Caco-2 (cell line): Measurements from ENCODE around the gene PRKAR2A. TPM values are rescaled to one million over a fixed set of nuclear protein-coding genes. Genes with fewer than 3 reads are reported as not detected.
"Not testable (repeated sequence)": the region's sequence is repeated elsewhere in the genome, so short reads cannot be mapped to it uniquely, and the experiment has no call there.

Experiments used
- BruUV-seq: library from RNA; stranded (reverse); fragments of 400-500 nt; replicated peaks from 2 replicates; lab custom pipeline; 2021; lab: Mats Ljungman, UMichigan
- CTCF ChIA-PET: fragments of 300-600 bp; sonication (Branson Sonifier 250); formaldehyde crosslinking; loops from one replicate; lab custom pipeline; 2022; ENCODE audit warnings: antibody characterized with exemption; lab: Charles Lee
- POLR2A ChIA-PET: fragments of 300-600 bp; sonication (Branson Sonifier 250); formaldehyde crosslinking; loops from one replicate; lab custom pipeline; 2022; ENCODE audit warnings: antibody characterized with exemption; lab: Charles Lee
- DNase-seq, 2 experiments: peaks; one replicate each; pipeline versions ENCODE4 v3.0.0 to v3.0.0-alpha.2; 2020 to 2022
- H3K27me3 ChIP-seq: replicated peaks from 2 replicates; pipeline ENCODE4 v1.6.0; 2011; ENCODE audit warnings: low read length; ENCODE audit not compliant: control insufficient read depth, insufficient read depth
- H3K36me3 ChIP-seq: 2 replicates; pipeline ENCODE4 v1.5.1; 2011; ENCODE audit warnings: low read length; ENCODE audit not compliant: control insufficient read depth, insufficient read depth
- H3K4me1 ChIP-seq: fragments of 250-450 bp; sonication (Bioruptor Pico); 2 replicates; pipeline ENCODE4 v1.5.1; 2020; ENCODE audit warnings: mild to moderate bottlenecking
- H3K4me3 ChIP-seq: 2 replicates; pipeline ENCODE4 v1.5.1; 2011; ENCODE audit warnings: low read depth, mild to moderate bottlenecking, control low read depth, low read length
- H3K9me3 ChIP-seq: fragments of 250-450 bp; sonication (Bioruptor Pico); 2 replicates; pipeline ENCODE4 v1.5.1; 2020; ENCODE audit warnings: mild to moderate bottlenecking, moderate library complexity
- H3K27ac Mint-ChIP-seq: one replicate; pipeline ENCODE4 v1.8.0; 2022; ENCODE audit warnings: mixed read lengths; ENCODE audit not compliant: unreplicated experiment
- H3K27me3 Mint-ChIP-seq: one replicate; pipeline ENCODE4 v1.8.0; 2022; ENCODE audit warnings: mixed read lengths; ENCODE audit not compliant: insufficient read depth, unreplicated experiment
- H3K36me3 Mint-ChIP-seq: one replicate; pipeline ENCODE4 v1.8.0; 2022; ENCODE audit warnings: mild to moderate bottlenecking, mixed read lengths; ENCODE audit not compliant: insufficient read depth, unreplicated experiment
- H3K4me1 Mint-ChIP-seq: one replicate; pipeline ENCODE4 v1.8.0; 2022; ENCODE audit warnings: low read depth, mixed read lengths; ENCODE audit not compliant: unreplicated experiment
- H3K4me3 Mint-ChIP-seq: one replicate; pipeline ENCODE4 v1.8.0; 2022; ENCODE audit warnings: mild to moderate bottlenecking, moderate library complexity, mixed read lengths; ENCODE audit not compliant: unreplicated experiment
- H3K9me3 Mint-ChIP-seq: one replicate; pipeline ENCODE4 v1.8.0; 2022; ENCODE audit warnings: mixed read lengths; ENCODE audit not compliant: unreplicated experiment
- CTCF ChIP-seq, 2 experiments: fragments of 200-600 bp in 1 of 2; IDR thresholded peaks; 1 replicate in 1 of 2; 2 replicates in 1 of 2; pipeline versions ENCODE4 v1.5.1 to v1.8.0; 2011 to 2022; ENCODE audit warnings: antibody characterized with exemption in 1 of 2, control low read depth in 1 of 2, inconsistent platforms in 1 of 2, low read depth in 1 of 2, low read length in 1 of 2, mild to moderate bottlenecking in 1 of 2, moderate library complexity in 1 of 2; ENCODE audit not compliant: insufficient read depth in 1 of 2, severe bottlenecking in 1 of 2, unreplicated experiment in 1 of 2
- intact Hi-C: fragments of 100-400 bp; cut with micrococcal nuclease; formaldehyde crosslinking; loops from one replicate; pipeline ENCODE4 v1.10.0; 2022; ENCODE audit not compliant: unreplicated experiment
- total RNA-seq: library from RNA; stranded (reverse); gene quantifications from 2 replicates; pipeline ENCODE4 v1.2.3, GENCODE V29; 2022

PRKAR2A gene
- total RNA-seq, 1 experiment from 2014 or later = 56.3 TPM

GRCh38 chr3:48811524-48811923, 36.1 kb downstream of the PRKAR2A start:
- DNase-seq = no peak
- Mint-ChIP-seq H3K4me3 (no peak overlapping the region), H3K27ac (no peak overlapping the region), H3K9me3 (no peaks in the 10 kb centered on the region), H3K27me3 (no peaks in the 10 kb centered on the region), H3K36me3 (no peaks in the 10 kb centered on the region), H3K4me1 (no peaks in the 10 kb centered on the region)
- Histone ChIP-seq H3K4me1 (no peaks in the 10 kb centered on the region), H3K4me3 (no peak overlapping the region), H3K36me3 (no peaks in the 10 kb centered on the region), H3K9me3 (no peaks in the 10 kb centered on the region), H3K27me3 (no peaks in the 10 kb centered on the region)
- intact Hi-C loops = no loop called here
- POLR2A ChIA-PET = no interaction called here
- no TSS peak for BruUV-seq
- CTCF ChIA-PET = no interaction called here
- no peak for TF ChIP-seq CTCF (IDR thresholded peaks at IDR 0.05; ENCODE audit: insufficient read depth in 1 of 2, low read depth in 1 of 2, low read length in 1 of 2, severe bottlenecking in 1 of 2, unreplicated experiment in 1 of 2)

- intact Hi-C loops = no loop called here
- Mint-ChIP-seq H3K4me3 (no peak overlapping the region), H3K36me3 (no peaks in the 10 kb centered on the region), H3K4me1 (peaks cover 7% of the 10 kb centered on the region), H3K27ac (no peak overlapping the region), H3K27me3 (no peaks in the 10 kb centered on the region), H3K9me3 (no peaks in the 10 kb centered on the region)
- no peak for DNase-seq
- no peak for TF ChIP-seq CTCF (IDR thresholded peaks at IDR 0.05; ENCODE audit: insufficient read depth in 1 of 2, low read depth in 1 of 2, low read length in 1 of 2, severe bottlenecking in 1 of 2, unreplicated experiment in 1 of 2)
- H3K4me3 ChIP-seq = no peak overlapping the region
- no peaks in the 10 kb centered on the region; the same call in 1 of the 2 replicates for H3K4me1 ChIP-seq
- no peaks in the 10 kb centered on the region for H3K9me3 ChIP-seq
- ChIA-PET POLR2A (no interaction called here), CTCF (no interaction called here)
- no peaks in the 10 kb centered on the region for H3K36me3 ChIP-seq
- BruUV-seq = no TSS peak
- no peaks in the 10 kb centered on the region for H3K27me3 ChIP-seq
Observed at GRCh38 chr3:48804930-48805329, 42.7 kb downstream of the PRKAR2A start.

- DNase-seq, H3K36me3 Mint-ChIP-seq, H3K9me3 Mint-ChIP-seq, H3K27me3 Mint-ChIP-seq, BruUV-seq, H3K4me3 Mint-ChIP-seq, H3K27me3 ChIP-seq, H3K9me3 ChIP-seq, intact Hi-C loops, H3K4me1 Mint-ChIP-seq, H3K4me1 ChIP-seq, CTCF ChIA-PET, POLR2A ChIA-PET, H3K4me3 ChIP-seq, H3K36me3 ChIP-seq, H3K27ac Mint-ChIP-seq: not testable (repeated sequence)
Observed at GRCh38 chr3:48800831-48801230, 46.8 kb downstream of the PRKAR2A start.

GRCh38 chr3:48798998-48799397, 48.7 kb downstream of the PRKAR2A start:
- H3K27me3 ChIP-seq = no peaks in the 10 kb centered on the region

More at GRCh38 chr3:48798998-48799397, 48.7 kb downstream of the PRKAR2A start:
- no peaks in the 10 kb centered on the region; the same call in 1 of the 2 replicates for H3K4me1 ChIP-seq
- Mint-ChIP-seq H3K27ac (no peak overlapping the region), H3K36me3 (no peaks in the 10 kb centered on the region), H3K9me3 (no peaks in the 10 kb centered on the region), H3K4me3 (no peak overlapping the region), H3K27me3 (no peaks in the 10 kb centered on the region), H3K4me1 (peaks cover 7% of the 10 kb centered on the region)
- CTCF ChIA-PET = no interaction called here
- no peak for DNase-seq
- no peaks in the 10 kb centered on the region for H3K36me3 ChIP-seq
- no peaks in the 10 kb centered on the region for H3K9me3 ChIP-seq
- H3K4me3 ChIP-seq = no peak overlapping the region
- intact Hi-C loops = no loop called here
- POLR2A ChIA-PET = no interaction called here
- TF ChIP-seq CTCF (IDR thresholded peaks at IDR 0.05; ENCODE audit: insufficient read depth in 1 of 2, low read depth in 1 of 2, low read length in 1 of 2, severe bottlenecking in 1 of 2, unreplicated experiment in 1 of 2) = no peak
- no TSS peak for BruUV-seq
